Aorta (tissue), 5 donors: ENCODE data around the gene SPECC1L. TPM values are rescaled to one million over a fixed set of nuclear protein-coding genes. Genes with fewer than 3 reads are reported as not detected.
"Not testable (repeated sequence)": the region's sequence is repeated elsewhere in the genome, so short reads cannot be mapped to it uniquely, and the experiment has no call there.

ENCODE experiments used
- ATAC-seq: fragments of 200-7000 bp; cut with Tn5 transposase; one replicate; pipeline ENCODE4 v1.9.1; 2022; ENCODE audit warnings: moderate library complexity; ENCODE audit not compliant: low FRiP score
- DNase-seq, 2 donors: peaks; one replicate each; pipeline ENCODE4 v3.0.0-alpha.2; 2020
- H3K27ac ChIP-seq, 2 donors: one replicate each; pipeline ENCODE4 v1.5.1; 2013; ENCODE audit warnings: low read length in 2 of 2, mild to moderate bottlenecking in 2 of 2, moderate library complexity in 2 of 2, control low read depth in 1 of 2, inconsistent platforms in 1 of 2, low read depth in 1 of 2
- H3K27me3 ChIP-seq, 2 donors: one replicate each; pipeline ENCODE4 v1.6.1; 2013; ENCODE audit warnings: control low read depth in 1 of 2, low read length in 1 of 2, mild to moderate bottlenecking in 1 of 2, moderate library complexity in 1 of 2; ENCODE audit not compliant: insufficient read depth in 2 of 2, control insufficient read depth in 1 of 2
- H3K36me3 ChIP-seq, 2 donors: one replicate each; pipeline ENCODE4 v1.6.1; 2013; ENCODE audit warnings: control low read depth in 1 of 2, low read length in 1 of 2, mild to moderate bottlenecking in 1 of 2; ENCODE audit not compliant: insufficient read depth in 2 of 2, control insufficient read depth in 1 of 2
- H3K4me1 ChIP-seq, 2 donors: one replicate each; pipeline ENCODE4 v1.6.1; 2013; ENCODE audit warnings: low read length in 2 of 2, control low read depth in 1 of 2, mild to moderate bottlenecking in 1 of 2, moderate library complexity in 1 of 2; ENCODE audit not compliant: insufficient read depth in 2 of 2, control insufficient read depth in 1 of 2
- H3K4me3 ChIP-seq, 2 donors: one replicate each; pipeline ENCODE4 v1.5.1; 2013; ENCODE audit warnings: low read length in 2 of 2, control low read depth in 1 of 2, mild to moderate bottlenecking in 1 of 2
- H3K9me3 ChIP-seq: one replicate; pipeline ENCODE4 v1.6.1; 2013; ENCODE audit warnings: mild to moderate bottlenecking, low read length; ENCODE audit not compliant: control insufficient read depth
- WGBS, 2 donors: extraction: QIAGEN DNeasy Blood & Tissue Kit; methylation state at CpG; one replicate each; pipeline ENCODE4 v1.1.7; 2013; 5-methylcytosine and 5-hydroxymethylcytosine counted together
- intact Hi-C, 2 donors: fragments of 100-400 bp; cut with DNase I; formaldehyde crosslinking; loops; one replicate each; pipeline versions ENCODE4 v1.14.2 to v1.15.0; 2022
- polyA plus RNA-seq, 2 donors: library from polyadenylated mRNA; stranded (reverse); fragments of 200-250 nt; gene quantifications; one replicate each; pipeline ENCODE4 v1.2.3, GENCODE V29; 2013
- total RNA-seq, 2 donors: library from RNA; stranded (reverse); fragmentation: NEBNext Ultra II Directional; extraction: Animal tissue kit (Norgen Biotek cat#: 25700); gene quantifications; one replicate each; pipeline ENCODE4 v1.2.1, GENCODE V29; 2021
- donor health status: healthy with polysubstance abuse.
- donor health status: Bipolar disorder and iron deficiency.
- donor health status: DM: no; HTN: no; CAD: no.
- donor health status: DM: no; HTN: no; CAD: no.
- donor health status: DM: yes; HTN: yes; CAD: no.

The SPECC1L gene
- total and polyA plus RNA-seq, 4 donors: 15.0 to 92.0 (median 47.7) TPM

DNA sequence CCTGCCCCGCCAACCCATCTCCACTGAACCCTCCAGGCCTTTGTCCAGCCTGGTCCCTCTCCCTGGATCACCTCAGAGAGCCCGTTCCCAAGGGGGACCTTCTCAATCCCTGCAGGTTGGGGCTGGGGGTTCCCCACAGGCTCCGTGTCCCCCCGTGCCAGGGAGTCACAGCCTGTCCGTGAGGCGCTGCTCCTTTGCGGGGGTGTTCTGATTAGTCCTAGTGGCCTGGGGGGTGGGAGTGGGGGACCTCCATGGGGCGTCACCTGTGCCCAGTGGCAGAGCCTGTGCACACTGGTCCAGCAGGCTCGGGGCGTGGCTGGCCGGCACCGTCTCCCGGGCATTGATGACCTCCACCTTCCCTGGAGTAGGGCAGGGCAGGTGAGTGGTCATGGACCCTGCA, 37.4 kb upstream of the SPECC1L start:
- Histone ChIP-seq H3K4me3 (no peak overlapping the region), H3K36me3 (no peaks in the 10 kb centered on the region), H3K27ac (no peak overlapping the region), H3K9me3 (no peaks in the 10 kb centered on the region), H3K4me1 (no peaks in the 10 kb centered on the region), H3K27me3 (no peaks in the 10 kb centered on the region)
- no peak for ATAC-seq
- WGBS, 2 donors: 98% methylated on average over 13 of the region's 13 CpGs
- intact Hi-C loops: no loop called here
- no peak for DNase-seq

DNA sequence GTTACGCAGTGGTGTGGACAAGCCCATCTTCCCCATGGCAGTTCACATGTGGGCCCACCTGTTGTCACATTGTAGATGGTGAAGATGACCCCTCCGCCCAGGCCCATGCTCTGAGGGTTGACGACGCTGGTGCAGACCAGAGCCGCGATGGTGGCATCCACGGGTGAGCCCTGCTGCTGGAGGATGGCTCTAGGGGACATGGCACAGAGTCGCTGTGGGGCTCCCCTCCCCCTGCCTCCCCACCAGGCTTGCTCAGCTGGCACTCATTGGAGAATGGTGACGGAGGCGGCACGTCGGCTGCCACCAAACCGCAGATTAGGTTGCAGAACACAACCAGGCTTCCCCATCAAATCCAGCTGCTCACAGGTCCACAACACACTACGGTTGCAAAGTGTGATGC, 36.8 kb upstream of the SPECC1L start:
- H3K27ac ChIP-seq: no peak overlapping the region
- intact Hi-C loops: no loop called here
- no peaks in the 10 kb centered on the region for H3K27me3 ChIP-seq
- H3K36me3 ChIP-seq: no peaks in the 10 kb centered on the region
- 89 to 98% methylated on average over 14 of the region's 14 CpGs for WGBS, 2 donors
- DNase-seq (no peak), ATAC-seq (no peak)
- H3K4me3 ChIP-seq: no peak overlapping the region
- no peaks in the 10 kb centered on the region for H3K9me3 ChIP-seq
- H3K4me1 ChIP-seq: no peaks in the 10 kb centered on the region

DNA sequence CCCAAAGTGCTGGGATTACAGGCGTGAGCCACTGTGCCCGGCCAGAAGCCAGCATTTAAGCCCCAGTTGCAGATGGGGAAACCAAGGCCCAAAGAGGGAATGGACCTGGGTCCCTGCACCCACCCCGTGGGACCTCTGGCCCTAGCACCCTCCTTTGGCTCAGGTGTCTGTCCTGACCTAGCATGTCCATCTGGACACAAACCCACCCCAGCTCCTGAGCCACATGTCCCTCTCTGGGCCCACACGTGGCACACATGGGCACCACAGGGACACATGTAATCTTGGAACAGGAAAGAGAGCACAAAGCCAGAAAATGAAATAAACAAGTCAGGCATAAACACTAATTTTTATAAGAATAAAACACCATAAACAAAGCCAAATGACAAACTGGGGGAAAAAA, 35.3 kb upstream of the SPECC1L start:
- no peaks in the 10 kb centered on the region for H3K4me1 ChIP-seq
- no peak overlapping the region for H3K4me3 ChIP-seq
- ATAC-seq: no peak
- intact Hi-C loops: no loop called here
- H3K27me3 ChIP-seq: no peaks in the 10 kb centered on the region
- DNase-seq: no peak
- 92 to 93% methylated on average over 4 of the region's 4 CpGs for WGBS, 2 donors
- no peak overlapping the region for H3K27ac ChIP-seq
- H3K9me3 ChIP-seq: no peaks in the 10 kb centered on the region
- no peaks in the 10 kb centered on the region for H3K36me3 ChIP-seq

DNA sequence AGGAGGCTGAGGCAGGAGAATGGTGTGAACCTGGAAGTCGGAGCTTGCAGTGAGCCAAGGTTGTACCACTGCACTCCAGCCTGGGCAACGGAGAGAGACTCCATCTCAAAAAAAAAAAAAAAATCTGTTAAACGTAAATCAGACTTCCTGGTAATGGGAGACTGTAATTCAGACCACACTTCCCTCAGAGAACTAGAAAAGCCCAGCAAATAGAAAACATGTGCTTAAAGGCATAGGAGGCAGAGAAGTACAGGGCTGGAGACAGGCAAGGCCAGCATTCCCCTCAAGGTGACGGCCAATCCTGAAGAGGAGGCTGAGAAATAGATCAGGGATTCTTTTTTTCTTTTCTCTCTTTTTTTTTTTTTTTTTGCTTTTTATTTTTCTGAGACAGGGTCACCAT, 34.0 kb upstream of the SPECC1L start:
- Histone ChIP-seq H3K27me3 (no peaks in the 10 kb centered on the region), H3K36me3 (no peaks in the 10 kb centered on the region), H3K4me3 (no peak overlapping the region), H3K9me3 (no peaks in the 10 kb centered on the region), H3K27ac (no peak overlapping the region), H3K4me1 (no peaks in the 10 kb centered on the region)
- intact Hi-C loops: no loop called here
- no peak for ATAC-seq
- 80 to 87% methylated on average over 4 of the region's 4 CpGs for WGBS, 2 donors
- no peak for DNase-seq

DNA sequence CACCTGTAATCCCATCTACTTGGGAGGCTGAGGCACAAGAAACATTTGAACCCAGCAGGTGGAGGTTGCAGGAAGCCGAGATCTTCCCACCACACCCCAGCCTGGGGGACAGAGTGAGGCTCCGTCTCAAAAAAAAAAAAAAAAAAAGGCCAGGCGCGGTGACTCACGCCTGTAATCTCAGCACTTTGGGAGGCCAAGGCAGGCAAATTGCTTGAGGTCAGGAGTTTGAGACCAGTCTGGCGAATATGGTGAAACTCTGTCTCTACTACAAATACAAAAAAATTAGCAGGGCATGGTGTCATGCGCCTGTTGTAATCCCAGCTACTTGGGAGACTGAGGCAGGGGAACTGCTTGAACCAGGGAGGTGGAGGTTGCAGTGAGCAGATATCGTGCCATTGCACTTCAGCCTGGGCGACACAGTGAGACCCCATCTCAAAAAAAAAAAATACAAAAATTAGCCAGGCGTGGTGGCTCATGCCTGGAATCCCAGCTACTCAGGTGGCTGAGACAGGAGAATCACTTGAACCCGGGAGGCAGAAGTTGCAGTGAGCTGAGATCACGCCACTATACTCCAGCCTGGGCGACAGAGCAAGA, 32.4 kb upstream of the SPECC1L start:
- DNase-seq, H3K27ac ChIP-seq, H3K36me3 ChIP-seq, H3K4me1 ChIP-seq, intact Hi-C loops, H3K4me3 ChIP-seq, ATAC-seq, H3K9me3 ChIP-seq, H3K27me3 ChIP-seq: not testable (repeated sequence)
- 94 to 98% methylated on average over 13 of the region's 13 CpGs for WGBS, 2 donors

DNA sequence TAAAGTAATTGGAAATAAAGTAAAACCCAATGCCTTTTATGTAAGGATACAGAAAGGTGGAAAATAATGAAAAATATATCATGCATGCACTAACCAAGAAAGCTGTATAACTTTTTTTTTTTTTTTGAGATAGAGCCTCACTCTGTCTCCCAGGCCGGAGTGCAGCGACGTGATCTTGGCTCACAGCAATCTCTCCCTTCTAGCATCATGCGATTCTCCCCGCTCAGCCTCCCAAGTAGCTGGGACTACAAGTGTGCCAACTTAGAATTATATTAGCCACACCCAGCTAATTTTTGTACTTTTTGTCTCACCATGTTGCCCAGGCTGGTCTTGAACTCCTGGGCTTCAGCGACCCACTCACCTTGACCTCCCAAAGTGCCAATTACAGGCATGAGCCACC, 30.2 kb upstream of the SPECC1L start:
- 84 to 86% methylated on average over 6 of the region's 6 CpGs for WGBS, 2 donors
- intact Hi-C loops: no loop called here
- Histone ChIP-seq H3K9me3 (no peaks in the 10 kb centered on the region), H3K27ac (no peak overlapping the region), H3K4me1 (no peaks in the 10 kb centered on the region), H3K27me3 (no peaks in the 10 kb centered on the region), H3K36me3 (no peaks in the 10 kb centered on the region), H3K4me3 (no peak overlapping the region)
- DNase-seq: no peak
- no peak for ATAC-seq

DNA sequence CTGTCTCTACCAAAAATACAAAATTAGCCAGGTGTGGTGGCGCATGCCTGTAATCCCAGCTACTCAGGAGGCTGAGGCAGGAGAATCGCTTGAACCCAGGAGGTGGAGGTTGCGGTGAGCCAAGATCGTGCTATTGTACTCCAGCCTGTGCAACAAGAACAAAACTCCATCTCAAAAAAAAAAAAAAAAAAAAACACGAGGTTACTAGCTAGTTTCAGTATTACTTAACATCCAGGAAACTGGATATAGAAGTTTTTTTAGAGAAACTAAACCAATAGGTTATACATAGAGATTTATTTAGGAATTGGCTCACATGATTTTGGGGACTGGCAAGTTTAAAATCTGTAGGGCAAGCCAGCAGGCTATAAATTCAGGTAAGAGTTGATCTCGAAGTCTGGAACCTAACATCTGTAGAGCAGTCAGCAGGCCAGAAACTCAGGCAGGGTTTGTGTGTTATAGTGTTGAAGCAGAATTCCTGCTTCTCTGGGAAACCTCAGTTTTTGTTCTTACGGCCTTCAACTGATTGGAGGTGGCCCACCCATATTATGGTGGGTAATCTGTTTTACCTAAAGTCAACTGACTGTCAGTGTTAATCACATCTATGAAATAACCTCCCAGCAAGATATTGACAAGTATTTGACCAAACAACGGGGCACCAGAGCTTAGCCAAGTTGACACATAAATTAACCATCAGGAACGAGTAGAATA, 29.5 kb upstream of the SPECC1L start:
- 83 to 85% methylated on average over 9 of the region's 9 CpGs for WGBS, 2 donors
- H3K9me3 ChIP-seq, H3K27me3 ChIP-seq, H3K4me1 ChIP-seq, H3K4me3 ChIP-seq, H3K36me3 ChIP-seq, ATAC-seq, H3K27ac ChIP-seq, DNase-seq, intact Hi-C loops: not testable (repeated sequence)

DNA sequence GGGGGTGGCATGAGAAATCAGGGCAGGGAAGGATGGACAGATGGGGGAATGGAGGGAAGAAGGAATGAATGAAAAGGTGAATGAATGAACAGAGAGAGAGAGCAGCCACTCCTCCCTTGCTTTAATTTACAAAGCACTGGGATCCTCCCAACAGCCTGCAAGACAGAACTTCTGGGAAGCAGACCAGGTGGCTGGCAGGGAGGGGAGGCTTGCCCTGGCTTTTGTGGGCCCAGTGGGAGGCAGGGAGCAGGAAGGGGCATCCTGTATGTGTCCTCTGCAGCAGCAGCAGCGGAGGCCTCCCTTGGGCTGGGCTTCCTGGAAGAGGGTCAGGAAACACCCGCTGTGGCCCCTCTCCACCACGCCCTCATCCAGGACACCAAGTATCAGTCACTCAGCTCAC, 27.2 kb upstream of the SPECC1L start:
- DNase-seq: peak in 1 of 2 donors; percentile 76
- H3K4me1 ChIP-seq, H3K36me3 ChIP-seq, H3K4me3 ChIP-seq, H3K27ac ChIP-seq, intact Hi-C loops, H3K27me3 ChIP-seq, ATAC-seq, H3K9me3 ChIP-seq: not testable (repeated sequence)
- WGBS, 2 donors: 85 to 92% methylated on average over 3 of the region's 3 CpGs

DNA sequence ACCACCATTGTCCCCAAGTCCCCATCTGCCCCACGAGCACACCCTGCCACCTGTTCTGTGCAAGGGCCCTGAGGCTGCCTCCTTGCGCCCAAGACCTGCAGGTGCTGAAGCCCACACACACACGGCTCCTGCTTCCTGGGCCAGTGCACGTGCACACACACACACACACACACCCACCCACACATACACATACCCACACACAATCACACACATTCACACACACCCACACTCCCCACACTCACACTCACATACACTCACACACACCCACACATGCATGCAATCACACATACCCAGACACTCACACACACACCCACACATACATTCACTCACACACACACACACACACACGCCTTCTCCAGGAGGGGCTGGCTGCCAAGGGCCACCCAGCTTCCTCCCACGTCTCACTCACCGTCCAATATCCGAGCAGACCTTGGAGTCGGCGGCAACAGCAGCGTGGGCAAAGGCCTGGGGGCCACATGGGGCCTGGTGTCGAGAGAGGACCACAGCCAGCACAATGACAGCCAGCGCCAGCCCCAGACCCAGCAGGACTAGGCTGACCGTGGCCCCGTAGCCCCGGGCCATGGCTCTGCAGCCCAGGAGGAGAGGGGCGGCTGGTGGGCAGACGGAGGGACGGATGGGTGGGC, 26.4 kb upstream of the SPECC1L start:
- Histone ChIP-seq H3K27ac (no peak overlapping the region), H3K27me3 (no peaks in the 10 kb centered on the region), H3K4me3 (no peak overlapping the region), H3K9me3 (no peaks in the 10 kb centered on the region), H3K4me1 (no peaks in the 10 kb centered on the region), H3K36me3 (no peaks in the 10 kb centered on the region)
- ATAC-seq: peak; percentile 66
- intact Hi-C loops: no loop called here
- WGBS, 2 donors: 58 to 68% methylated on average over 19 of the region's 19 CpGs
- peak; percentile 54 to 78 for DNase-seq
